Neuronal stem cell (in vitro differentiated cells): ENCODE results near the gene TMC1.

Source experiments
- DNase-seq: peaks from one replicate; pipeline ENCODE4 v3.0.0-alpha.2; 2013; ENCODE audit warnings: low spot score
- H2AFZ ChIP-seq: one replicate; pipeline ENCODE4 v1.6.1; 2013; ENCODE audit warnings: mild to moderate bottlenecking, low read length, inconsistent platforms
- H2AK5ac ChIP-seq: 2 replicates; pipeline ENCODE4 v1.6.1; 2013; ENCODE audit warnings: low read depth, mild to moderate bottlenecking, inconsistent platforms, low read length, moderate library complexity, mixed read lengths
- H2BK120ac ChIP-seq: 2 replicates; pipeline ENCODE4 v1.6.1; 2013; ENCODE audit warnings: low read depth, mild to moderate bottlenecking, inconsistent platforms, low read length, moderate library complexity, mixed read lengths
- H2BK12ac ChIP-seq: one replicate; pipeline ENCODE4 v1.6.1; 2013; ENCODE audit warnings: low read length, inconsistent platforms
- H2BK15ac ChIP-seq: 2 replicates; pipeline ENCODE4 v1.6.1; 2013; ENCODE audit warnings: mild to moderate bottlenecking, low read length, inconsistent platforms, mixed read lengths
- H2BK5ac ChIP-seq: one replicate; pipeline ENCODE4 v1.6.1; 2013; ENCODE audit warnings: inconsistent platforms, mild to moderate bottlenecking, low read length, moderate library complexity
- H3K14ac ChIP-seq: one replicate; pipeline ENCODE4 v1.6.1; 2013; ENCODE audit warnings: low read length, inconsistent platforms
- H3K18ac ChIP-seq: 2 replicates; pipeline ENCODE4 v1.6.1; 2013; ENCODE audit warnings: low read length, inconsistent platforms
- H3K23ac ChIP-seq: 2 replicates; pipeline ENCODE4 v1.6.1; 2013; ENCODE audit warnings: low read depth, mild to moderate bottlenecking, mixed read lengths, low read length, inconsistent platforms; ENCODE audit not compliant: poor library complexity
- H3K27ac ChIP-seq: replicated peaks from 3 replicates; pipeline ENCODE4 v1.5.1; 2013; ENCODE audit warnings: low read length, inconsistent platforms
- H3K27me3 ChIP-seq, 3 experiments: 2 replicates each; pipeline ENCODE4 v1.6.1; 2013; ENCODE audit warnings: low read length in 3 of 3, mild to moderate bottlenecking in 2 of 3, inconsistent platforms in 1 of 3, low read depth in 1 of 3, mixed read lengths in 1 of 3, moderate library complexity in 1 of 3; ENCODE audit not compliant: control insufficient read depth in 3 of 3, insufficient read depth in 3 of 3
- H3K36me3 ChIP-seq, 2 donors: replicated peaks in 1 of 2; 2 replicates each; pipeline ENCODE4 v1.6.1; 2013; ENCODE audit warnings: low read length in 2 of 2; ENCODE audit not compliant: control insufficient read depth in 2 of 2, insufficient read depth in 2 of 2
- H3K4ac ChIP-seq: 2 replicates; pipeline ENCODE4 v1.6.1; 2013; ENCODE audit warnings: inconsistent platforms, mild to moderate bottlenecking, low read length, moderate library complexity
- H3K4me1 ChIP-seq, 2 donors: 1 replicate in 1 of 2; 2 replicates in 1 of 2; pipeline ENCODE4 v1.6.1; 2013; ENCODE audit warnings: low read length in 2 of 2, low read depth in 1 of 2; ENCODE audit not compliant: control insufficient read depth in 2 of 2, insufficient read depth in 1 of 2
- H3K4me2 ChIP-seq: one replicate; pipeline ENCODE4 v1.6.1; 2013; ENCODE audit warnings: mild to moderate bottlenecking, low read length, inconsistent platforms; ENCODE audit not compliant: insufficient read depth, poor library complexity, severe bottlenecking
- H3K4me3 ChIP-seq, 2 donors: 2 replicates each; pipeline ENCODE4 v1.5.1; 2013; ENCODE audit warnings: low read length in 2 of 2, mild to moderate bottlenecking in 2 of 2, inconsistent platforms in 1 of 2, moderate library complexity in 1 of 2
- H3K79me1 ChIP-seq: one replicate; pipeline ENCODE4 v1.6.1; 2013; ENCODE audit warnings: low read depth, mild to moderate bottlenecking, inconsistent platforms, low read length, moderate library complexity
- H3K9ac ChIP-seq: one replicate; pipeline ENCODE4 v1.6.1; 2013; ENCODE audit warnings: mild to moderate bottlenecking, low read depth, low read length, inconsistent platforms; ENCODE audit not compliant: poor library complexity
- H3K9me3 ChIP-seq, 2 donors: replicated peaks in 1 of 2; 2 replicates each; pipeline versions ENCODE3 to v1.6.1; 2013; ENCODE audit warnings: low read length in 2 of 2, mild to moderate bottlenecking in 2 of 2, inconsistent platforms in 1 of 2, low read depth in 1 of 2, mixed read lengths in 1 of 2, moderate library complexity in 1 of 2; ENCODE audit not compliant: control insufficient read depth in 2 of 2, insufficient read depth in 1 of 2
- H4K8ac ChIP-seq: one replicate; pipeline ENCODE4 v1.6.1; 2013; ENCODE audit warnings: low read depth, mild to moderate bottlenecking, inconsistent platforms, low read length, moderate library complexity
- H4K91ac ChIP-seq: one replicate; pipeline ENCODE4 v1.6.1; 2013; ENCODE audit warnings: low read length, low read depth, mild to moderate bottlenecking, inconsistent platforms; ENCODE audit not compliant: poor library complexity
- WGBS, 2 donors: extraction: QIAGEN DNeasy Blood & Tissue Kit; methylation state at CpG; one replicate each; pipeline ENCODE4 v1.1.7; 2013; ENCODE audit warnings: missing lambda C conversion rate in 2 of 2, mixed read lengths in 1 of 2; ENCODE audit not compliant: insufficient read length in 2 of 2, insufficient replicate concordance in 1 of 2; ENCODE audit errors: extremely low coverage in 2 of 2; 5-methylcytosine and 5-hydroxymethylcytosine counted together

The TMC1 gene

GRCh38 chr9:72718503-72718902, 197.1 kb downstream of the TMC1 start:
- H3K4ac ChIP-seq = no peak overlapping the region
- H3K27ac ChIP-seq = no peak overlapping the region
- H3K14ac ChIP-seq = no peak overlapping the region
- peaks cover 0 to 2% of the 10 kb centered on the region in 2 donors for H3K9me3 ChIP-seq
- no peak overlapping the region for H2BK12ac ChIP-seq
- no peak overlapping the region for H4K8ac ChIP-seq
- H2AK5ac ChIP-seq = peak overlapping the region; percentile 30
- H2BK5ac ChIP-seq = no peak overlapping the region
- no CpG with 5 or more reads among the region's 3 CpGs for WGBS, 2 donors
- H2AFZ ChIP-seq = no peak overlapping the region
- no peaks in the 10 kb centered on the region for H3K36me3 ChIP-seq
- no peak for DNase-seq
- H3K4me2 ChIP-seq = no peak overlapping the region
- no peak overlapping the region for H3K18ac ChIP-seq
- H4K91ac ChIP-seq = no peak overlapping the region
- peaks cover 2% of the 10 kb centered on the region in 2 donors for H3K4me1 ChIP-seq
- no peak overlapping the region for H3K9ac ChIP-seq
- H3K79me1 ChIP-seq = no peaks in the 10 kb centered on the region
- no peaks in the 10 kb centered on the region for H3K27me3 ChIP-seq
- no peak overlapping the region for H3K23ac ChIP-seq
- peak overlapping the region; percentile 30 for H2BK15ac ChIP-seq
- H3K4me3 ChIP-seq = no peak overlapping the region
- no peak overlapping the region for H2BK120ac ChIP-seq

- no CpG with 5 or more reads among the region's 1 CpG for WGBS, 2 donors
- Histone ChIP-seq H3K27me3 (no peaks in the 10 kb centered on the region), H3K4ac (no peak overlapping the region), H3K23ac (no peak overlapping the region), H2BK120ac (no peak overlapping the region), H3K14ac (no peak overlapping the region), H2BK5ac (no peak overlapping the region), H3K27ac (peak overlapping the region; percentile 11), H4K8ac (no peak overlapping the region), H2AFZ (peak overlapping the region; percentile 21), H2AK5ac (no peak overlapping the region), H3K36me3 (no peaks in the 10 kb centered on the region), H3K9ac (no peak overlapping the region), H3K9me3 (peaks cover 0 to 3% of the 10 kb centered on the region in 2 donors), H3K4me2 (no peak overlapping the region), H4K91ac (no peak overlapping the region), H3K18ac (no peak overlapping the region), H2BK15ac (no peak overlapping the region), H2BK12ac (no peak overlapping the region), H3K4me1 (peaks cover 2% of the 10 kb centered on the region in 2 donors), H3K4me3 (no peak overlapping the region), H3K79me1 (no peaks in the 10 kb centered on the region)
- DNase-seq = peak; percentile 12
Measured at GRCh38 chr9:72721067-72721466, 199.7 kb downstream of the TMC1 start.

- Histone ChIP-seq H3K27ac (no peak overlapping the region), H2AK5ac (no peak overlapping the region), H3K9me3 (peaks cover 0 to 2% of the 10 kb centered on the region in 2 donors), H3K23ac (no peak overlapping the region), H3K4me2 (no peak overlapping the region), H3K18ac (no peak overlapping the region), H3K4ac (no peak overlapping the region), H2AFZ (peak overlapping the region; percentile 41), H3K4me3 (no peak overlapping the region), H4K8ac (no peak overlapping the region), H3K79me1 (no peaks in the 10 kb centered on the region), H3K36me3 (no peaks in the 10 kb centered on the region), H3K9ac (no peak overlapping the region), H4K91ac (no peak overlapping the region), H2BK5ac (no peak overlapping the region), H2BK15ac (no peak overlapping the region), H3K4me1 (peaks cover 1 to 16% of the 10 kb centered on the region in 2 donors), H2BK120ac (no peak overlapping the region), H3K14ac (no peak overlapping the region), H3K27me3 (no peaks in the 10 kb centered on the region), H2BK12ac (no peak overlapping the region)
- WGBS, 2 donors = no CpG with 5 or more reads among the region's 2 CpGs
- no peak for DNase-seq
Measured at GRCh38 chr9:72726947-72727346, 205.5 kb downstream of the TMC1 start.

DNA sequence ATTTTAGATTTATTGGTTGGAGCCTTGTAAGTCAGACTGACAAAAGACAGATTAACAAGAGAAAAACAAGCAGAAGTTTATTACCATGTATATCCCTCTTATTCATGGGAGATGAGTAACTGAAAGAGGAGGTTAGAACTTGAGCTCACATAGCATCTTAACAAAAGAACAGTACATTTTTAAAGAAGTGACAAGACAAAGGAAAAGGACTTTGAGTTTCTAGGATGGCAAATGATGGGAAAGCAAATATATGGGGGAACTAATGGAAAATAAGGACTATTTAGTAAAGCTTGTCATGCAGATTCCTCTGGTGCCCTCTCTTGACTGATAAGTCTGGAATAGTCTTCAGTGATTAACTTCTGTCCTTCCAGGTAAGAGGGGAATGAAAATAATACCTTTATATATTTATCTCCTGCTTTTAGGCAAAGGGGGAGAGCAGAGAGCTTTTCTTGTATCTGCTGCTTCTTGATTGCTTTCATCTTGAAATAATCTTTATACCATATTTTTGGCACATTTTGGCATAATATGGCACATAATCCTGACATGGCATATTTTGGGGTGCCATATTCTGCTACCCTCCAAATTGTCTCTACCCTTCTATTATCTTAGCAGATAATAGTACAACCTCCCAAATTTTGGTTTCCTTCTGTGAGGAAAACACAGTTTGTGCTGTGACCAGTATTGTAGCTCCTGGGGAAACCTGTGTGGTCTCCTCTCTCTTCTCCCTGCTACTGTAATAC, 206.8 kb downstream of the TMC1 start:
- Histone ChIP-seq H3K23ac (no peak overlapping the region), H3K36me3 (no peaks in the 10 kb centered on the region), H2AFZ (no peak overlapping the region), H2BK12ac (no peak overlapping the region), H2BK15ac (no peak overlapping the region), H3K18ac (no peak overlapping the region), H3K4me1 (peaks cover 1 to 16% of the 10 kb centered on the region in 2 donors), H3K9ac (no peak overlapping the region), H3K27ac (no peak overlapping the region), H3K9me3 (peaks cover 0 to 2% of the 10 kb centered on the region in 2 donors), H3K4ac (no peak overlapping the region), H3K27me3 (no peaks in the 10 kb centered on the region), H4K91ac (no peak overlapping the region), H3K79me1 (no peaks in the 10 kb centered on the region), H2AK5ac (no peak overlapping the region), H3K4me3 (no peak overlapping the region), H2BK120ac (no peak overlapping the region), H3K14ac (no peak overlapping the region), H3K4me2 (no peak overlapping the region), H4K8ac (no peak overlapping the region), H2BK5ac (no peak overlapping the region)
- DNase-seq = no peak
